HUDEP-2 (cell line): Measurements from ENCODE around the gene TGFBR3.
"Not testable (repeated sequence)": the region's sequence is repeated elsewhere in the genome, so short reads cannot be mapped to it uniquely, and the experiment has no call there.

ENCODE experiments used
- DNase-seq, 76 experiments: peaks; one replicate each; lab custom pipeline; 2025; ENCODE audit not compliant: unreplicated experiment in 76 of 76; lab: John Stamatoyannopoulos, UW

Gene TGFBR3

GRCh38 chr1:91884459-91885212 lies 1.3 kb downstream of the TGFBR3 start:
- DNase-seq, result no peak

DNA sequence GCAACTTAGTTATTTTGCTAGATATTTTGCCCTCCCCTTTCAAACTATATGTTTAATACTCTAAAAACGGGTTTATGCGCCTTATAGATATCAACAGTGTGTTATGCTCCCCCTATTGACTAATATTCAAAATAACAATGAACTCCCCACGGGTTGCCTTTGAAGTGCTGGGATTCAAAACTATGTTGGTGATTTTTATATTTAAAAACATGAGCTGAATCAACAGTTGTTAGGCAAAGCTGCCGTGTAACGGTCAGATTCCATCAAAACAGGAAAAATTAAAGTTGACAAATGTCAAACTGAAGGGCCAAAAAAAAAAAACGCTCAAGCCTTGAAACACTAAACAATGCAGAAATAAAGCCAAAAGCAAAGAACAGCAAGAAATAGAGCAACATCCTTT lies 2.5 kb downstream of the TGFBR3 start:
- no peak for DNase-seq

- DNase-seq, result no peak
Measured at GRCh38 chr1:91881280-91881679, 4.7 kb downstream of the TGFBR3 start.

DNA sequence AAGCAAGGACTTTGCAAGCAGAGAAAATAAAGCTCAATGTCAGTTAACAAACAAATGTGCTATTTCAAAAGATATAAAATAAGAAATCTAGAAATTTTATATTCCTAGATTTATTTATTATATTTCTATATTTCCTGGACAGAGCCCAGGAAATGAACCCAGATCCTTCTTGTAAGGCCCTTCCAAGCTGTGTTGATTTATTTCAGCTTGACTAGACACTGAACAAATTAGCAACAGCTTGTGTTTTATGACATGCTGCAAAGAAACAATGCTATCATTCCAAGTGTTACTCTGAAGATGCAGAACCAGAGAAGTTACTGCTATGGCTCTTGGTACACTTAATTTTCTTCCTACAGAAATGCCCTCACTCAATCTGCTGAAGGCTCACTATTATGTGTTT lies 6.2 kb downstream of the TGFBR3 start:
- no peak for DNase-seq

- DNase-seq, result no peak
Measured at GRCh38 chr1:91877574-91878208, 8.3 kb downstream of the TGFBR3 start.

- no peak for DNase-seq
Measured at GRCh38 chr1:91876781-91877573, 9.0 kb downstream of the TGFBR3 start.

DNA sequence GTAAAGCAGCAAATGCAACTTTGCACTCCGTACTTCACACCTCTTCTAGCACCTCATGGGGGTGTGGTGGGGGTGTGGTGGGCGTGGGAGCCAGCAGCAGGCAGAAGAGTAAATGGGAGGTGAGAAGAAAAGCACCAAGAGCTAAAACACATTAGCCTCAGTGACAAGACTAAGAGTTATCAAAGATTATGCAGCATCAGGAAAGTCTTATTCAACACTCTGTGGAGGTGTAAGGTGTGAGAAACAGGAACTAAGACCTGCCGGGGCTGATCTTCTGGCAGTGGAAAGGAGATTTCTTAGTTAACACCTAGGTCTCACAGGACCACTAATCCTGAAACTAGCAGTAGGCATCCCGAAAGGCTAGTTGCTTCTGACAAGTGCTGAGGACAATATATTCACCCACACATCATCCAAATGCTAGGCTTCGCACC lies 9.9 kb downstream of the TGFBR3 start:
- no peak for DNase-seq

GRCh38 chr1:91874167-91874566 lies 11.8 kb downstream of the TGFBR3 start:
- no peak for DNase-seq

DNA sequence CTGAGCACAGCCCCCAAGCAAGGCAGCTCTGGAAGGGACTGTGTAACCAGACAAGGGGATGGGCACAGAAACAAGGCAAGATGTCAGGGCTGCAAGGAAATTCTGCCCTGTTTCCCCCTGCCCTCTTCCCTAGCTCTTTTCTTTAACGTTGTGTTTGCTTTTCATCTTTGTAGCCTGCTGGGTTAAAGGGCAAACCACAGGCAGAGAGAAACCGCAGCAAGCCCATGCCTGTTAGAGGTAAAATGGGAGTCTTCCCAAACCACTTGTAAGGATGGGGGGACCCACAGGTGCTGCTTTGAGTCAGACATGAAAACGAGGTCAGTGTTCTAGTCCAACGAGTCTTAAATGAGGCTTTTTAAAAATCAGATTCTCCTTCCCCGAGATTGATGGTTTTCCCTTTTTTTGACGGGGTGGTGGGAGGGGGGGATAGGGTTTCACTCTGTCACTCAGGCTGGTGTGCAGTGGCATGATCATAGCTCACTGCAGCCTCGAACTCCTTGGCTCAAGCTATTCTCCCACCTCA lies 13.3 kb downstream of the TGFBR3 start:
- DNase-seq, result no peak

- DNase-seq, result no peak
Measured at GRCh38 chr1:91872000-91872399, 14.0 kb downstream of the TGFBR3 start.

GRCh38 chr1:91870322-91870721 lies 15.6 kb downstream of the TGFBR3 start:
- DNase-seq, result no peak

DNA sequence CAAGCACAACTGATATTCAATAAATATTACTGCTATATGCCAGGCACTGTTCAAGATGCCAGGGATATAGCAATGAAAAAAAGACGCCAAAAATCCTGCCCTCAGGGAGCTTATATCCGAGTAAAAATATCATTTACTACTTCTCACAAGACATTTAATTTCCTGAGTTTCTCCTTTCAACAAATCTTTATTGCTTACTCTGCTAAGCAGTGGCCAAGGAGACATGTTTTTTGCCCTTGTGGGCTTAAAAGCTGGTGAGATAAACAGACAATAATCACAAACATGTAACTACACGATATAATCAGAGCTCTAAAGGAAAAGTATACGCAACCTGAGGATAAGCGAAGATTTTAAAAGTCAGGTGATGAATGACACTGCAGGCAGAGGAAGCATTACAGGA lies 19.5 kb downstream of the TGFBR3 start:
- DNase-seq, result no peak

DNA sequence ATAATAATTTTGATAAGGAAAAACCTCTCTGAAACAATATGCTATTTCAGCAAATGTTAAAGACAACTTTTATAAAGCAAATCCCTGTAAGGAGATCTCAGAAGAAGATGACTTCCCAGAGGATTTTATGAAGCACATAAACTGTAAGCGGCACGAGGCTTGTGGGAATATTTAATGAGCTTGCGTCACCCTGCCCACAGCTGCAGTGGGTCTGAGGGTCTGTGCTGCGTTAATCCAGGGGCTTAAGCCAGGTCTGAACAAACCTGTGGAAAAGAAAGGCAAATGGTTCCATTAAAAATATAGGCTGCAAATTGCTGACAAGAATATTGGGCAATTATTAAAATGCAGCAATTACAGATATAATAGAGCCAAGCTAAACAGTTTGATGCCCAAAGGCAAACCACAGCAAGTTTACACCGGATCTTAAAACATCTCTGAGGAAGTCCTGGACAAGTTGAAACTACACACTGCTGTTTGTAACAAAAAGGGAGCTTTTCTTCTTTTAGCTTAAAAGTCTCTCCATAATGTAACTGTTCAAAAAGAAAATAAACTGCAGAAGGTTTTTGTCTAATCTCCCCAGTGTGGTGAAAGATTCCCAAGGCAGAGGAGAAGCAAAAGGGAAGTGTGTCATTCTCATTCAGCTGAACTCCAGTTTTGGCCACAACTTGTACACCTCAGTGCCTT lies 21.8 kb downstream of the TGFBR3 start:
- DNase-seq, result no peak

GRCh38 chr1:91863498-91863897 lies 22.5 kb downstream of the TGFBR3 start:
- DNase-seq, result no peak

GRCh38 chr1:91862120-91862519 lies 23.8 kb downstream of the TGFBR3 start:
- DNase-seq, result no peak

DNA sequence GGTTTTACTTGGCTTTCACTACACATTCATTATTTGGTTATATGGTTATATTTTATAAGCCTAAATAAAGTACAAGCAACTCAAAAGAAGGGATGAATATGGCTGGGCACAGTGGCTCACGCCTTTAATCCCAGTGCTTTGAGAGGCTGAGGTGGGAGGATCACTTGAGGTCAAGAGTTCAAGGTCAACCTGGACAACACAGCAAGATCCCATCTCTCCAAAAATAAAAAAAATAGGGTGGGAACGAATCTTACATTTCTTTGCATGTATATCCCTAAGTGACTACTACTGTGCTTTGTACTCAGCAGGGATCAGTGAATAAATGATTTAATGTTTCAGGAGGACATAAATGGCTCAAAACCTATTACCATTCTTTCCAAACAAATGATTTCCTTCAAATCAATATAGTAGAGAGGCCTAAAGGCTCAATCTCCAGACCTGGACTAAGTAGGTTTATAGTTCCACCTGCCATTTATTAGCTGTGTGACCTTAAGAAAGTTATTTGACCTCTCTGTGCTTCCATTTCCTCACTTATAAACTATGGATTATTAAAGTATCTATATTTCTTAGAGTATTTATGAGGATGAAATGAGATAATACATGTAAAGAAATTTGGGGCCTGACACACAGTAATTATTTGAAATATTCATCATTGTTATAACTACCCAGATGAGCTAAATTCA lies 28.3 kb downstream of the TGFBR3 start:
- DNase-seq, result no peak

- DNase-seq, result no peak
Measured at GRCh38 chr1:91856996-91857395, 29.0 kb downstream of the TGFBR3 start.

GRCh38 chr1:91854852-91855534 lies 31.0 kb downstream of the TGFBR3 start:
- DNase-seq, result no peak

DNA sequence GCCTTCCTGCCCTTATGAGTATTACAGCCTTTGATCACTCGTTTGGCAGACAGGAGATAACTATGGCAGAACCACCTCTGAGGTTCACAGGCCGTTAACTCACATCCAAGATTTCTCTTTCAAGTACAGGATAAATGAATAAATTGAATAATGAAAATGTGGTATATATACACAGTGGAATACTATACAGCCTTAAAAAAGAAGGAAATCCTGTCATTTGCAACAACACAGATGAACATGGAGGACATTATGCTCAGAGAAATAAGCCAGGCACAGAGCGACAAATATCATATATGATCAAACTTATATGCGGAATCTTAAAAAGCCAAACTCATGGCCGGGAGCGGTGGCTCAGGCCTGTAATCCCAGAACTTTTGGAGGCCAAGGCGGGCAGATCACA lies 32.6 kb downstream of the TGFBR3 start:
- no peak for DNase-seq

DNA sequence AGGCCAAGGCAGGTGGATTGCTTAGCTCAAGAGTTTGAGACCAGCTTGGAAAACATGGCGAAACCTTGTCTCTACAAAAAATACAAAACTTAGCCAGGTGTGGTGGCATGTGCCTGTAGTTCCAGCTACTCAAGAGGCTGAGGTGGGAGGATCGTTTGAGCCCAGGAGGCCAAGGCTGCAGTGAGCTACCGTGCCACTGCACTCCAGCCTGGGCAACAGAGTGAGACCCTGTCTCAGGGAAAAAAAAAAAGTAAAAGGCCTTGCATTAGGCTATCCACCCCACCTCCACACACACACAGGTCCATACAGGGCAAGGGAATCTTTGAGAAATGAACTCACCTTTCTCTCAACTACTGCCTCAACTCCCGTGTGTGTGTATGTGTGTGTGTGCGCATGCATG lies 33.9 kb downstream of the TGFBR3 start:
- DNase-seq, result not testable (repeated sequence)
